Activated naive CD8-positive, alpha-beta T cell treated with anti-CD3 and anti-CD28 coated beads, Interleukin-2, amount 10 ng/mL, durations not matched to agents 7 days and 5 days (primary cell): ENCODE results near the gene EFCAB14. TPM values are rescaled to one million over a fixed set of nuclear protein-coding genes. Genes with fewer than 3 reads are reported as not detected.
A peak's percentile ranks its signal among the peaks of the same experiment; 100 is the strongest.
"Not testable (repeated sequence)": the region's sequence is repeated elsewhere in the genome, so short reads cannot be mapped to it uniquely, and the experiment has no call there.

ENCODE experiments used
- ATAC-seq: fragments of 150-1000 bp; cut with Tn5 transposase; one replicate; pipeline ENCODE4 v1.10.0; 2021; ENCODE audit warnings: low read depth, moderate library complexity
- POLR2A ChIA-PET: fragments of 350-600 bp; sonication (Branson Sonifier 250); formaldehyde crosslinking; loops from one replicate; lab custom pipeline; 2021; ENCODE audit warnings: antibody characterized with exemption; lab: Charles Lee
- DNase-seq: peaks from one replicate; pipeline ENCODE4 v3.0.0; 2021
- H3K27ac Mint-ChIP-seq: one replicate; pipeline ENCODE4 v1.8.0; 2022; ENCODE audit warnings: mild to moderate bottlenecking, mixed read lengths
- H3K27me3 Mint-ChIP-seq: one replicate; pipeline ENCODE4 v1.8.0; 2022; ENCODE audit warnings: mild to moderate bottlenecking, moderate library complexity, mixed read lengths
- H3K36me3 Mint-ChIP-seq: one replicate; pipeline ENCODE4 v1.8.0; 2021; ENCODE audit warnings: mild to moderate bottlenecking, mixed read lengths
- H3K4me1 Mint-ChIP-seq: one replicate; pipeline ENCODE4 v1.8.0; 2021; ENCODE audit warnings: mixed read lengths
- H3K4me3 Mint-ChIP-seq: one replicate; pipeline ENCODE4 v1.8.0; 2022; ENCODE audit warnings: mild to moderate bottlenecking, moderate library complexity, mixed read lengths
- H3K9me3 Mint-ChIP-seq: one replicate; pipeline ENCODE4 v1.8.0; 2021; ENCODE audit warnings: mixed read lengths
- total RNA-seq, 2 experiments: library from RNA; stranded (reverse); gene quantifications; one replicate each; pipeline ENCODE4 v1.2.3, GENCODE V29; 2021

Gene EFCAB14
- total RNA-seq, 2 experiments from 2014 or later: 77.4 to 84.2 TPM

DNA sequence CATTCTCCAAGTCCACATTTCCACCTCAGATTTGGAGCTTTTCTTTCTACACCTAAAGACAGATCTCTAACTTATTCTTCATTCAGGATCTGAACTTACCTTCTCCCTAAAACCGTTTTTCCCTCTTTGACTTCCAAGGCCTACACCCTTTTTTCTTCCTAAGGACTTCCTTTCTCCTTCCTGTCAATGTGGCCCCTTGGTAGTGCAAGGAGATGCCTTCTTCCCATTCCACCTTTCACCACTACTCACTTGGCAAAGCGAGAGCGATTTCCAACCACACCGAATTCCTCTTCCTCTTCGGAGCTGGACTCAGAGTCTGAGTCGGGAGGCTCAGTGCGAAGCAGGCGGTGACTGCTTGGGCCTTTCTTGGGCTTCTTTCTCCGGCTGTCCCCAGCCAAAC is 1.3 kb downstream of the EFCAB14 start:
- peaks cover 33% of the 10 kb centered on the region for H3K4me1 Mint-ChIP-seq
- peak overlapping the region; percentile 95 for H3K27ac Mint-ChIP-seq
- peaks cover 17% of the 10 kb centered on the region for H3K36me3 Mint-ChIP-seq
- no peak for ATAC-seq
- H3K9me3 Mint-ChIP-seq: no peaks in the 10 kb centered on the region
- POLR2A ChIA-PET: no interaction called here
- no peak for DNase-seq
- peak overlapping the region; percentile 96 for H3K4me3 Mint-ChIP-seq
- H3K27me3 Mint-ChIP-seq: no peaks in the 10 kb centered on the region

DNA sequence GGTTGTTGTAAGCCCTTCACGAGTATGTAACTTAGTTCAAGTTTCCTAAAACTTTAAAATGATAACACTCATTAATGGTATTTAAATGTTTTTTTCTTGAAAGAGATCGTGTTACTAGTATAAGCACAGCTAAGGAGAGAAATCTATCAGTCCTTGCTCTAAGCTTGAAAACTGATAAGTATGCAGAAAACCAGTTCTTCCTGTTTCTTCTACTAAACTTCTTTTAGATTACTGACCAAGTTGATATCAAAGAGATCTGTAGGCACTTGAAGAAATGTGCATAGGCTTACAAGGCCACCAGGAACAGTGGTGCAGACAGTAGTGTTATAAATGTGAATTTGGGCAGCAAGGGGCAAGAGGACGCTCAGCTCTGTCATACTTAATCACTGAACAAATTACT is 3.9 kb downstream of the EFCAB14 start:
- Mint-ChIP-seq H3K9me3 (no peaks in the 10 kb centered on the region), H3K27me3 (no peaks in the 10 kb centered on the region), H3K27ac (no peak overlapping the region), H3K36me3 (peaks cover 20% of the 10 kb centered on the region), H3K4me1 (peaks cover 38% of the 10 kb centered on the region), H3K4me3 (no peak overlapping the region)
- DNase-seq (no peak), ATAC-seq (no peak)
- POLR2A ChIA-PET: interaction anchor here (0.9 kb wide), 1 partner anchor 16 kb away, joined by 6 read pairs; no protein-coding TSS in a partner anchor

DNA sequence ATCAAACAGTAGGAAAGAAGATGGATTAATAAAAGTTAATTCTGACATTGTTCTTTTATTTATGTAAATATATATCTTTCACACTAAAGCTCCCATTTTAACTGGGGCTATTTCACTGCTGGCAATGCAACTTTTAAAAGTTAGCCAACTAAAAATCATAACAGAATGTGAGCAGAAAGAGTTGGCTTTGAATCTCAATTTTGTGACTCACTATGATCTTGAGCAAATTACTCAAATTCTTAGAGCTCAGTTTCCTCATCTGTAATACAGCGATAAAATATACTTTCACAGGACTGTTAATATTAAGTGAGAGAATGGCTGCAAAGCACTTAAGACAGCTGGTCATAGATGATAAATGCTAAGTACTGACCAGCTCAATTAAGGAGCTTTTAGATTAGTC is 10.8 kb downstream of the EFCAB14 start:
- no peak for ATAC-seq
- peaks cover 11% of the 10 kb centered on the region for H3K4me1 Mint-ChIP-seq

DNA sequence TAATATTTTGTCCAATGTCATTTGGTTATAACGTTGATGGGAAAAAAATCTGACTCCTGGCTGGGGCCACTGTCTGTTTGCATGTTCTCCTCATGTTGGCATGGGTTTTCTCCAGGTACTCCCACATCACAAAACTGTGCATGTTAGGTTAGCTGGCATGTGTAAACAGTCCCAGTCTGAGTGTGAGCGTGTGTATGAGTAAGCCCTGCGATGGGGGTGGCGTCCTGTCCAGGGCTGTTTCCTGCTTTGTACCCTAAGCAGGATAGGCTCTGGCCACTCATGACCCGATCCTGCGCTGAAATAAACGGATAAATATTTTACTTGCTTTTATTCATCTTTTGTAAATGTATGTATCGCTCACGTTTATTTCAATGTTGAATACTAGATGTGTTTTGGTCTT is 13.5 kb downstream of the EFCAB14 start:
- no peak for ATAC-seq
- Mint-ChIP-seq H3K27me3 (no peaks in the 10 kb centered on the region), H3K27ac (no peak overlapping the region), H3K4me1 (peaks cover 6% of the 10 kb centered on the region), H3K9me3 (no peaks in the 10 kb centered on the region), H3K36me3 (peaks cover 27% of the 10 kb centered on the region), H3K4me3 (no peak overlapping the region)
- POLR2A ChIA-PET: no interaction called here
- no peak for DNase-seq

More for the DNA sequence above, 10.8 kb downstream of the EFCAB14 start:
- DNase-seq: no peak
- Mint-ChIP-seq H3K9me3 (no peaks in the 10 kb centered on the region), H3K4me3 (no peak overlapping the region), H3K27me3 (no peaks in the 10 kb centered on the region), H3K27ac (no peak overlapping the region), H3K36me3 (peaks cover 24% of the 10 kb centered on the region)
- POLR2A ChIA-PET: interaction anchor here (1.3 kb wide), 1 partner anchor 11 kb away, joined by 4 read pairs; the partner anchor contains the start of gene EFCAB14

DNA sequence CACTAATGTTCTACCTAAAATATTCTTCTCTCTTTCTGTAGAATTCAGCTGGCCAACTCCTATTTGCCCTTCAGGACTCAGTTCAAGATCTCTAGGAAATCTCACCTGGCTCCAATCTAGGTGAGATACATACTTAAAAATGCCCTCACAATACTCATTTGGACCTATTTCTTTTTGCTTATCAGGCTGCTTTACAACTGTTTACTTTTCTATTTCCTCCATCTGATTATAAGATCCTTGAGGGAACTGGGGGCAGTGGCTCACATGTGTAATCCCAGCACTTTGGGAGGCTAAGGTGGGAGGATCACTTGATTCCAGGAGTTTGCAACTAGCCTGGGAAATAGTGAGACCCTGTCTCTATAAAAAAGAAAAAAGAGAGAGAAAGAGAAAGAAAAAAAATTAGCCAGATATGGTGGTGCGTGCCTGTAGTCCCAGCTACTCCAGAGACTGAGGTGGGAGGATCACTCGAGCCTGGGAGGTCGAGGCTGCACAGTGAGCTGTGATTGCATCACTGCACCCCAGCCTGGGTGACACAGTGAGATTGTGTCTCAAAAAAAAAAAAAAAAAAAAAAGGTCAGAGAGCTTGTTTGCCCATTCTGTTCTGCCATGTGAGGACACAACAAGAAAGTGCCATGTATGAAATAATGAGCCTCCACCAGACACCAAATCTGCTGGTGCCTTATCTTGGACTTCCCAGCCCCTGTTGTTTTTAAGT is 14.8 kb downstream of the EFCAB14 start:
- POLR2A ChIA-PET: no interaction called here
- H3K4me1 Mint-ChIP-seq: peaks cover 5% of the 10 kb centered on the region
- H3K27me3 Mint-ChIP-seq: no peaks in the 10 kb centered on the region
- DNase-seq (no peak), ATAC-seq (no peak)
- peaks cover 24% of the 10 kb centered on the region for H3K36me3 Mint-ChIP-seq
- no peaks in the 10 kb centered on the region for H3K9me3 Mint-ChIP-seq
- H3K27ac Mint-ChIP-seq: peak overlapping the region; percentile 32
- no peak overlapping the region for H3K4me3 Mint-ChIP-seq

DNA sequence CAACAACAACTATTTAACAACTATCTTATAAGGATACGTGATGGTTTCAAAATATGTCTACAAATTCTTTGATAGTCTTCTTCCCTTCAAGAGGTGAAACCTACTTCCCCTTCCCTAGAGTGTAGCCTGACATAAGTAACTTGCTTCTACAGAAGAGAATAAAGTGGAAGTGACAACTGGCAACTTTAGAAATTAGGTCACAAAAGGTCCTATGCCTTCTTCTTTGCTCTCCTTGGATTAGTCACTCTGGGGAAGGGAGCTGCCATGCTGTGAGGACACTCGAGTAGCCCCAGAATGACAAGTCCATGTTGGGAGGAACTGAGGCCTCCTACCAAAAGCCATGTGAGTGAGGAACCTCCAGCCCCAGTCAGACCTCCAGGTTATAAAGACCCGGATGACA is 19.2 kb downstream of the EFCAB14 start:
- H3K27me3 Mint-ChIP-seq: no peaks in the 10 kb centered on the region
- POLR2A ChIA-PET: no interaction called here
- no peak for DNase-seq
- no peak overlapping the region for H3K4me3 Mint-ChIP-seq
- peaks cover 41% of the 10 kb centered on the region for H3K36me3 Mint-ChIP-seq
- peaks cover 13% of the 10 kb centered on the region for H3K4me1 Mint-ChIP-seq
- H3K9me3 Mint-ChIP-seq: peaks cover 1% of the 10 kb centered on the region
- H3K27ac Mint-ChIP-seq: no peak overlapping the region
- ATAC-seq: no peak

DNA sequence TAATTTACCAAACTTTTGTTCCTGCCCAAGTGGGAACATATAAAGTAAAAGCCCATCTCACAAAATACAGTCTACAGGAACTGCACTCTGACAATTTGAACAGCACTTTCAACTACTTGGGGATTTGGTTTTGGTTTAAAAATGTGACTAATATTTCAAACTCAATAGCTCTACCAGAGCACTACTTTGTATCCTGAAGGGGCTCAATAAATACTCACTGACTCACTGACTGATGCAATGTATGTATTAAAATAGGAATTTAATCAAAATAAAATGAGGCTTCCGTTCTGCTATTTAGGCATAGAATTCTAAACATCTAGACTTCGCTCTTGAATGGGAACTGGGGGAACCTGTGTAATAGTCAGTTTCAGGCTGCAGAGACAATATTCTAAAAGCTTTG is 21.9 kb downstream of the EFCAB14 start:
- H3K36me3 Mint-ChIP-seq: peaks cover 37% of the 10 kb centered on the region
- DNase-seq: no peak
- no peak overlapping the region for H3K27ac Mint-ChIP-seq
- H3K4me1 Mint-ChIP-seq: peaks cover 12% of the 10 kb centered on the region
- POLR2A ChIA-PET: no interaction called here
- no peaks in the 10 kb centered on the region for H3K27me3 Mint-ChIP-seq
- ATAC-seq: no peak
- H3K4me3 Mint-ChIP-seq: no peak overlapping the region
- peaks cover 1% of the 10 kb centered on the region for H3K9me3 Mint-ChIP-seq

DNA sequence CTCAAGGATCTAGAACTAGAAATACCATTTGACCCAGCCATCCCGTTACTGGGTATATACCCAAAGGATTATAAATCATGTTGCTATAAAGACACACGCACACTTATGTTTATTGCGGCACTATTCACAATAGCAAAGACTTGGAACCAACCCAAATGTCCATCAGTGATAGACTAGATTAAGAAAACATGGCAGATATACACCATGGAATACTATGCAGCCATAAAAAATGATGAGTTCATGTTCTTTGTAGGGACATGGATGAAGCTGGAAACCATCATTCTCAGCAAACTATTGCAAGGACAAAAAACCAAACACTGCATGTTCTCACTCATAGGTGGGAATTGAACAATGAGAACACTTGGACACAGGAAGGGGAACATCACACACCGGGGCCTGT is 24.2 kb downstream of the EFCAB14 start:
- POLR2A ChIA-PET, DNase-seq, H3K27me3 Mint-ChIP-seq, ATAC-seq, H3K27ac Mint-ChIP-seq, H3K9me3 Mint-ChIP-seq, H3K4me3 Mint-ChIP-seq: not testable (repeated sequence)
- H3K36me3 Mint-ChIP-seq: peaks cover 40% of the 10 kb centered on the region
- peaks cover 12% of the 10 kb centered on the region for H3K4me1 Mint-ChIP-seq

DNA sequence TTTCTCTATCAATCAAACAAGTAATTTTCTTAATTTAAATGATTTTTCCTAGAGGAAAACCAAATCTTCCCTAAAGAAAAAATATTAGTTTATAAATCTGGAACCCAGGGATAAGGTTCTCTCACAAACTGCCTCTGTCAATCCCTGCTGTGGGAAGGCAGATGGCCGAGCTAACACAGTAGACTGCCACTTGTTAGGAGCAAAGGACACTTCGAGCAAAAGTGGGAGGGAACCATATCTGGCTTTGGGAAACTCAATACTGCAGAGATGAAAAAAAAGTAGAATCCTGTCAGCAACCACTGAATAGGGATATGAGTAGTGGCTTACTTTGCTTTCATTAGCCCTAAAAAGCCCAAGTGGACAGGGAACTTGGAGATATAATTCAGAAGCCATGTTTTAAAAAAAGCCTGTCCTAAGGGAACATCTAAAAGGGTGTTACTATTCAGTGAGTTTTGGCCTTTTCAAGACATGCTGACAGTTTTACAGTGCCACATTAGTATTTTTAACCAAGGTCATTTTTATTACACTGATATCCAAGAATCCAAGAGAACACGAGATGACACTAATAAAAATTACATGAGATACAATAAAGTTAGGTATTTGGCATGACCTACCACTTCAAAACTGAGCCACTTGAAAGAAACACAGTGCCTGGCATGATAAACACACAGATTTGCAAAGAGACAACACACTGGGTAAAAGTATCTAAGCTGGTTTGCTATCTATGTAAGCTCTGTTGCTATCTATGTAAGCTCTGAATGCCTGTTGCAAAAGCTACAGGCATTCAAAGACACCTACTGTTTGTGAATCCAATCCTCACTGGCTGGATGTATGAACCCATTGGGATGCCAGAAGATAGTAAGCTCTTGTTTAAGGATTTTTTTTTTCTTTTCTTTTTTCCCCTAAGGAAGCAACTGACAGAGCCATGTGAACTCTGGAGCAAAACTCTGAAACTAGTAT is 25.8 kb downstream of the EFCAB14 start:
- no peak for ATAC-seq
- no peak overlapping the region for H3K4me3 Mint-ChIP-seq
- peaks cover 38% of the 10 kb centered on the region for H3K36me3 Mint-ChIP-seq
- peaks cover 1% of the 10 kb centered on the region for H3K9me3 Mint-ChIP-seq
- POLR2A ChIA-PET: no interaction called here
- H3K4me1 Mint-ChIP-seq: peaks cover 13% of the 10 kb centered on the region
- no peak overlapping the region for H3K27ac Mint-ChIP-seq
- H3K27me3 Mint-ChIP-seq: no peaks in the 10 kb centered on the region
- DNase-seq: no peak

DNA sequence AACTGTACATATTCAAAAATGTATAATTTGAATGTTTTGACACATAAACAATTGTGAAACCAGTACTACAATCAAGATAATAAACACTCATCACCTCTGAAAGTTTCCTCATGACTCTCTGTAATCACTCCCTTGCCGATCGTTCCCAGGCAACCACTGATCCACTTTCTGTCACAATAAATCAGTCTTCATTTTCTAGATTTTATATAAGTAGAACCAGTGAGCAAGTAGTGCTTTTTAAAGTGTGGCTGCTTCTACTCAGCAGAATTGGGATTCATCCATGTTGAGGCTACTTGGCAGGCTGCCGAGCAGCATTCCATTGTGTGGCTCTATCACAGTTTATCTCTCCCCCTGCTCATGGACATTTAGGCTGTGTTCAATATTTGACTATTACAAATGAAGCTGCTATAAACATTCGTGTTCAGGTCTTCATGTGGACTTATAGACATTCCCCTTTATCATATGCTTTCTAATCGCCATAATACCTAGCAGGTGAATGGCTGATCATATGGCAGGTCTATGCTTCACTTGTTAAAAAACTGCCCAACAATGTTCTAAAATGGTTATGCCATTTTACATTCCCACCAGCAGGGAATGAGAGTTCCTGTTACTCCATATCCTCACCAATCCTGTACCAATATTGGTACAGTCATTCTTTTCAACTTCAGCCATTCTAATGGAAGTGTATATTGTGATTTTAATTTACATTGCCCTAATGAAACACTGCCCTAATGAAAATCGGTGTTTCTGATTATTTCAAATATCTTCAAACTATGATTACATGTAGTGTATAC is 26.7 kb downstream of the EFCAB14 start:
- Mint-ChIP-seq H3K9me3 (peaks cover 1% of the 10 kb centered on the region), H3K27ac (no peak overlapping the region), H3K27me3 (no peaks in the 10 kb centered on the region), H3K4me1 (peaks cover 18% of the 10 kb centered on the region), H3K4me3 (no peak overlapping the region), H3K36me3 (peaks cover 42% of the 10 kb centered on the region)
- no peak for DNase-seq
- ATAC-seq: no peak
- POLR2A ChIA-PET: no interaction called here

DNA sequence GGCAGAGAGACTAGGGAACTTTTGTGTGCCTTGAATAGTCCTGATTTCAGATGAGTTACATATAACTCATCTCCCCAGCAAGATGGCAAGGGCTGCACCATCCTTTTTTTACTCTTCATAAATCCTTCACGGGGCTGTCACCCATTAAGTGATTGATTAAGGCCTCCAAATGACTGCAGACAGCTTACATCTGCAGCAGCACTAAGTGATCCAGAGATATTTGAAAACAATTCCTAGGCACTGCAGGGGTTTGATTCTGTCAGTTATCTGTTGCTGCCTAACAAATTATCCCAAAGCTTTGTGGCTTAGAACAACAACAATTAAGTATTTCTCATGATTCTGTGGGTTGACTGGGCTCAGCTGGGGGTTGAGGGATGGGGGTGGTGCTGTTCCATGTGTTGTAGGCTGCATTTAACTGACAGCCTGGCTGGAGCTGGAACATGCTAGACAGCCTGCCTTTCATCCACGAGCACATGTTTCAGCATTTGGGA is 27.9 kb downstream of the EFCAB14 start:
- H3K4me1 Mint-ChIP-seq: peaks cover 22% of the 10 kb centered on the region
- H3K36me3 Mint-ChIP-seq: peaks cover 38% of the 10 kb centered on the region
- no peak overlapping the region for H3K27ac Mint-ChIP-seq

DNA sequence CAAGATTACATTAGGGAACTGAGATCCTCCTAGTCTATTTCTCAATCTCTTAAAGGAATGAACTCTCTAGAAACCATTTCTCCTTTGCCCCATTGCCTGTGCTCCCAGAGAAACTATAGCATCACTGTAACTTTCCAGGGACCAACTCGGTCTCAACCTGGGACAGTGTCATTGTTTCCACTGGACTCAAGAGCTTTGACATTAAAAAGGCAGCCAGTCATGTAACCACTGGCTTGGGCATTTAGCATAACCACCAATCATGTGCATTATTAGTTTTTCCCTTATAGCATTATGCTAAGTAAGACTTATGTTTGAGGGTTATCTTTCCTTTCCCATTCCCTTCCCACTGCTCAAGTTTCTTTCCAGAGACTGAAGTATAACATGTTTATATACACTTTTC is 29.0 kb downstream of the EFCAB14 start:
- no peak for DNase-seq
- ATAC-seq: no peak
- no peaks in the 10 kb centered on the region for H3K27me3 Mint-ChIP-seq
- POLR2A ChIA-PET: interaction anchor here (0.6 kb wide), 1 partner anchor 914 kb away, joined by 3 read pairs; no protein-coding TSS in a partner anchor
- H3K27ac Mint-ChIP-seq: no peak overlapping the region
- H3K4me3 Mint-ChIP-seq: no peak overlapping the region
- H3K4me1 Mint-ChIP-seq: peaks cover 23% of the 10 kb centered on the region
- peaks cover 30% of the 10 kb centered on the region for H3K36me3 Mint-ChIP-seq
- H3K9me3 Mint-ChIP-seq: no peaks in the 10 kb centered on the region

More for the DNA sequence above, 27.9 kb downstream of the EFCAB14 start:
- DNase-seq (no peak), ATAC-seq (no peak)
- H3K9me3 Mint-ChIP-seq: peaks cover 1% of the 10 kb centered on the region
- H3K4me3 Mint-ChIP-seq: no peak overlapping the region
- POLR2A ChIA-PET: no interaction called here
- H3K27me3 Mint-ChIP-seq: no peaks in the 10 kb centered on the region

DNA sequence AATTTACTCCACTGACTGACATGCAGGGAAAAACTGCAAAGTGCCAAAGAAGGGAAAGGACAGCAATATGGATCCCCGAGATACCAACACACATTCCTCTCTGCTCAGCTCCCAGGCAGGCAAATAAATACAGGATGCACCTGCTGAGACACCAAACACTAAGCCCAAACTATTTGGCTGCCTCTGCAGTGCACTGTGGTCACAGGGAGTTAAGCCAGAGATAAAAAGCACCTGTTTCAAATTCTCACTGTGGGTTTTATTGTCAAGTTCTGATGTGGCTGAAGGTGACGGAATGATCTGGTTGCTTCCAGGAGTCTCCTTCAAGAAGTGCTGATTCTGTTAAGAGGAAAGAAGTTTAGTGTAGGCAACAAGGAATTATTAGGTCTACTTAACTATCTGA is 29.6 kb downstream of the EFCAB14 start:
- Mint-ChIP-seq H3K27me3 (no peaks in the 10 kb centered on the region), H3K4me3 (no peak overlapping the region), H3K9me3 (no peaks in the 10 kb centered on the region), H3K36me3 (peaks cover 31% of the 10 kb centered on the region), H3K27ac (no peak overlapping the region), H3K4me1 (peaks cover 23% of the 10 kb centered on the region)
- ATAC-seq (no peak), DNase-seq (no peak)
- POLR2A ChIA-PET: no interaction called here
